Astrocyte of the cerebellum (primary cell): ENCODE data around the gene HPS6.

Experiments
- DNase-seq: peaks from one replicate; pipeline ENCODE4 v3.0.0-alpha.2; 2011; ENCODE audit warnings: low read depth
- H3K4me3 ChIP-seq: 2 replicates; pipeline ENCODE4 v1.5.1; 2011; ENCODE audit warnings: mild to moderate bottlenecking, low read depth, low read length, moderate library complexity
- CTCF ChIP-seq: IDR thresholded peaks from 2 replicates; pipeline ENCODE4 v1.5.1; 2012; ENCODE audit warnings: low read length, low read depth, moderate library complexity, mild to moderate bottlenecking; ENCODE audit errors: missing control alignments
- in situ Hi-C: cut with HindIII; loops from 2 replicates; pipeline ENCODE4 v1.10.0; 2017; ENCODE audit warnings: low sequenced_read_pairs

The HPS6 gene

GRCh38 chr10:102064868-102065560, at the start of gene HPS6:
Gene HPS6 (plus strand): TSS chr10:102065349. CDS start chr10:102065475, 126 bp downstream.
- peak within 1 kb of the TSS; percentile 77 for H3K4me3 ChIP-seq
- DNase-seq, result peak; percentile 27
- in situ Hi-C loops, result no loop called here
- no peak for TF ChIP-seq CTCF

- in situ Hi-C loops, result no loop called here
- DNase-seq, result no peak
- no peak for TF ChIP-seq CTCF
- no peak overlapping the region for H3K4me3 ChIP-seq
Observed at GRCh38 chr10:102016416-102016815, 48.7 kb upstream of the HPS6 start.

- no peak overlapping the region for H3K4me3 ChIP-seq
- in situ Hi-C loops, result no loop called here
- TF ChIP-seq CTCF, result no peak
- no peak for DNase-seq
Observed at GRCh38 chr10:102017295-102017694, 47.9 kb upstream of the HPS6 start.

- H3K4me3 ChIP-seq, result no peak overlapping the region
- DNase-seq, result no peak
- in situ Hi-C loops, result no loop called here
- TF ChIP-seq CTCF, result no peak
Observed at GRCh38 chr10:102020938-102021337, 44.2 kb upstream of the HPS6 start.

GRCh38 chr10:102024799-102025198, 40.4 kb upstream of the HPS6 start:
- DNase-seq, result no peak
- in situ Hi-C loops, result no loop called here
- no peak for TF ChIP-seq CTCF

GRCh38 chr10:102027261-102027660, 37.9 kb upstream of the HPS6 start:
- DNase-seq, result no peak

More at GRCh38 chr10:102024799-102025198, 40.4 kb upstream of the HPS6 start:
- no peak overlapping the region for H3K4me3 ChIP-seq

More at GRCh38 chr10:102027261-102027660, 37.9 kb upstream of the HPS6 start:
- in situ Hi-C loops, result no loop called here
- no peak overlapping the region for H3K4me3 ChIP-seq
- no peak for TF ChIP-seq CTCF
